ENCODE data around the gene SPOCK3.

SPOCK3 gene

DNA sequence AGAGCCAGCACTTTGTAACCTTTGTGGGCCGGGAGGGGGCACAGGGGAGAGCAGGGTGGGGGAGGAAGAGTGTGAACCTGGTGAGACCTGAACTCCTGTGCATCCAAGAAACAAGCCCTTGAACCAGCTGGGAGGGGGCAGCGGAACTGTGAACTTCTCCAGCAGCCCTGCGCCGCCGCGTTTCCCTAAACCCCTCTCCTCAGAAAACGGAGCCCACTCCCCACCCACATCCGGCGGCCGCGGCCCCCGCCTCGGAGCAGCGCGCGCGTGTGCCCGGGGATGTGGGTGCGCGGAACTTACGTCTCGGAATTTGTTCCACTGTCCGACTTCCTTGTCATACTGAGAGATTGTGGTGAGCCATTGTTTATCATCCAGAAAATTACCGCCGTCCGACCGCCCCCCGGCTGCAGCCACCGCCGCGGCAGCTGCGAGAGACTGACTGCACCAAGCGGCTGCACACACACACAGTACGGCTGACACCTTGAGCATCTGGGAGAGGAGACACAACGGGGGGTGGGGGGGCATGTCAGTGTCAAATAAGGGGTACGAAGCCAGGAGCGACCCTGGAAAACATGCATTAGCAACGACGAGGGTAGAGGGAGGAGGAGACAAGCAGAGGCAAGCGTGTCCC lies 494 bp downstream of the SPOCK3 start:
- Histone ChIP-seq H3K4me3 (peak overlapping the region; percentile 73), H3K36me3 (ENCODE audit: insufficient read depth, low read length) (no peaks in the 10 kb centered on the region), H3K27ac (no peak overlapping the region), H3K9ac (ENCODE audit: insufficient read length) (no peak overlapping the region), H3K9me3 (ENCODE audit: low read depth, low read length) (no peaks in the 10 kb centered on the region)
- DNase-seq (ENCODE audit: low read depth, low spot score): no peak
- TF ChIP-seq FOXP2 (optimal IDR thresholded peaks at IDR 0.05; ENCODE audit: control extremely low read depth, extremely low read length, insufficient read depth) (no peak), POLR2AphosphoS5 (IDR thresholded peaks at IDR 0.05; ENCODE audit: borderline replicate concordance, low read depth, low read length) (no peak), EZH2 (IDR thresholded peaks at IDR 0.05) (no peak)

DNA sequence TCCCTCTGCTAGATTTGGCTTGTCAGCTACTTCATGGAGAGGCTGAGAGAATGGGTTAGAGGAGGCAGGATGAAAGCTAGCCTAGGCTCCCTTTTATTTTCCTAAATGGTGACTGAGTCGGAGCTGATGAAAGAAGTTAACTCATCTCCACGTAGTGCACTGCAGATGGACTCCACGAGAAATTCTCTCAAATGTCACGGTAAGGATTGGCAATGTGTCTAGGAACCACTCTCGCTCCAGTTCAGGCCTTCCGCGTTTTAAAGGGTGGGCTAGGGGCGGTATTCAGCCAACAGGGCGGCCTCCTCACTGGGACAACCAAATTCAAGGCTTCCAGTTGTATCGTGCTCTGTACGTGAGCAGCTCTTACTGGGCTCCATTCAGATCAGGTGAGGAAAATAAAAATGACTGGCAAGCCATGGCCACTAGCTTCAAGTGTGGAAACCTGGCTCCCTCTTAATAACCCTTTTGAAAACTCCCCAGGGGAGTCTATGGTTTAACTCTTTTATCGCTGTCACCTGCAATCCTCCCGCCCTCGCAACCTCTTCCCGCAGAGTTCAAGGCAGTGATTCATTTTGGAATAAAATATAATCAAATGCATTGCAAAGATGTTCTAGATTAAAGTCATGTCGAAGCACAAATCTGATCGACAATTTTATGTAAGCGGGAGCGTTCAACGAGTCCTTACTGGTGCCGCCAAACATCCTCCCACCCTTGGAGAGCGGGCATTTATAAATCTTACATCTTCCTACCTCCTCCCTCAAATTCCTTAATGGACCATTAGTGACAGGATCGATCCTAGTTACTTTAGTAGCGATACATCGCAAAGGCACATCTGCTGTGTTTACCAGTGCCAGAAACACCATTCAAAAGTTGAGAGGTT lies 1.2 kb downstream of the SPOCK3 start:
- no peak for DNase-seq (ENCODE audit: low read depth, low spot score)
- TF ChIP-seq FOXP2 (optimal IDR thresholded peaks at IDR 0.05; ENCODE audit: control extremely low read depth, extremely low read length, insufficient read depth) (no peak), POLR2AphosphoS5 (IDR thresholded peaks at IDR 0.05; ENCODE audit: borderline replicate concordance, low read depth, low read length) (no peak), EZH2 (IDR thresholded peaks at IDR 0.05) (no peak)
- Histone ChIP-seq H3K9ac (ENCODE audit: insufficient read length) (no peak overlapping the region), H3K4me3 (peak overlapping the region; percentile 73), H3K9me3 (ENCODE audit: low read depth, low read length) (no peaks in the 10 kb centered on the region), H3K27ac (no peak overlapping the region), H3K36me3 (ENCODE audit: insufficient read depth, low read length) (no peaks in the 10 kb centered on the region)

DNA sequence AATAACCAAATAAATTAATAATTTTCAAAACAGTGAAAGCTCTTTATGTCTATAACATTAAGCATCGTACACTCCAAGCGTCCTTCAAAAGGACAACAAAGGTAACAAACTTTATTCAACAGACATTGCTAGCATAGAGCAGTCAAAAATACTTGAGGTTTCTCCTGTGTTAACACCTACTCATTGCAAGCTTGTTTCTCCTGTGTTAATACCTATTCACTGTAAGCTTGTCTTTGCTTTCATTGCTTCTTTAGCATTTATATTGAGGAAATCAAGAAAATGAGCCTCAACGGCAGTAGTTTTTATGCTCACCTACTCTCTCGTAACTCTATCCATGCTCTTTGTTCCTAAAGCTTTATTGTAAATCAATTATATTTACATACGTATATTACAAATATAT lies 3.5 kb downstream of the SPOCK3 start:
- DNase-seq (ENCODE audit: low read depth, low spot score): no peak
- Histone ChIP-seq H3K4me3 (no peak overlapping the region), H3K9ac (ENCODE audit: insufficient read length) (no peak overlapping the region), H3K27ac (no peak overlapping the region), H3K36me3 (ENCODE audit: insufficient read depth, low read length) (no peaks in the 10 kb centered on the region), H3K9me3 (ENCODE audit: low read depth, low read length) (no peaks in the 10 kb centered on the region)
- no peak for TF ChIP-seq FOXP2 (optimal IDR thresholded peaks at IDR 0.05; ENCODE audit: control extremely low read depth, extremely low read length, insufficient read depth)
- no peak for TF ChIP-seq POLR2AphosphoS5 (IDR thresholded peaks at IDR 0.05; ENCODE audit: borderline replicate concordance, low read depth, low read length)
- TF ChIP-seq EZH2 (IDR thresholded peaks at IDR 0.05): no peak

DNA sequence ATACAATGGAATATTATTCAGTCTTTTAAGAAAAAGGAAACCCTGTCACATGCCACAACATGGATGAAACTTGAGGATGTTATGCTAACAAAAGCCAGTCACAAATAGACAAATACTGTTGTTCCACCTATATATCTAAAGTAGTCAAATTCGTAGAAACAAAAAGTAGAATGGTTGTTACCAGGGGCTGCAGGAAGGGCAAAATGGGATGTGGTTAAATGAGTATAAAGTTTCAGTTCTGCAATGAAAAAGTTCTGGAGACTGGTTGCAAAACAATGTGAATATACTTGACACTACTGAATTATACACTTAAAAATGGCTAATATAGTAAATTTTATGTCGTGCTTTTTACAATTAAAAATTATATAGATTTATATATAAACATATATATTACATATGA lies 12.2 kb downstream of the SPOCK3 start:
- Histone ChIP-seq H3K27ac (no peak overlapping the region), H3K9ac (ENCODE audit: insufficient read length) (no peak overlapping the region), H3K36me3 (ENCODE audit: insufficient read depth, low read length) (no peaks in the 10 kb centered on the region), H3K9me3 (ENCODE audit: low read depth, low read length) (no peaks in the 10 kb centered on the region), H3K4me3 (no peak overlapping the region)
- DNase-seq (ENCODE audit: low read depth, low spot score): no peak
- TF ChIP-seq FOXP2 (optimal IDR thresholded peaks at IDR 0.05; ENCODE audit: control extremely low read depth, extremely low read length, insufficient read depth): no peak

DNA sequence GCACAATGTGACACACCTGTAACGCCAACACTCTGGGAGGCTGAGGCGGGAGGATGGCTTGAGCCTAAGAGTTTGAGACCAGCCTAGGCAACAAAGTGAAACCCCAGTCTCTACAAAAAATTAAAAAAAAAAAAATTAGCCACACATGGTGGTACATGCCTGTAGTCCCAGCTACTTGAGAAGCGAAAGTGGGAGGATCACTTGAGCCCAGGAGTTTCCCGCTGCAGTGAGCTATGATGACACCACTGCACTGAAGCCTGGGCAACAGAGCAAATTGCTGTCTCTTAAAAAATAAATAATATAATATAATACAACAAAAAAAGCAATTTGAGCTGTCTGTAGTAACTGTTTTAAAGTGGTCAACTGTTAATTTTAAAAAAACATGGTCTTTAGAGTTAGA lies 13.2 kb downstream of the SPOCK3 start:
- Histone ChIP-seq H3K9ac (ENCODE audit: insufficient read length) (no peak overlapping the region), H3K4me3 (no peak overlapping the region), H3K27ac (no peak overlapping the region), H3K9me3 (ENCODE audit: low read depth, low read length) (no peaks in the 10 kb centered on the region), H3K36me3 (ENCODE audit: insufficient read depth, low read length) (no peaks in the 10 kb centered on the region)
- TF ChIP-seq EZH2 (IDR thresholded peaks at IDR 0.05) (no peak), POLR2AphosphoS5 (IDR thresholded peaks at IDR 0.05; ENCODE audit: borderline replicate concordance, low read depth, low read length) (no peak), FOXP2 (optimal IDR thresholded peaks at IDR 0.05; ENCODE audit: control extremely low read depth, extremely low read length, insufficient read depth) (no peak)
- DNase-seq (ENCODE audit: low read depth, low spot score): no peak

DNA sequence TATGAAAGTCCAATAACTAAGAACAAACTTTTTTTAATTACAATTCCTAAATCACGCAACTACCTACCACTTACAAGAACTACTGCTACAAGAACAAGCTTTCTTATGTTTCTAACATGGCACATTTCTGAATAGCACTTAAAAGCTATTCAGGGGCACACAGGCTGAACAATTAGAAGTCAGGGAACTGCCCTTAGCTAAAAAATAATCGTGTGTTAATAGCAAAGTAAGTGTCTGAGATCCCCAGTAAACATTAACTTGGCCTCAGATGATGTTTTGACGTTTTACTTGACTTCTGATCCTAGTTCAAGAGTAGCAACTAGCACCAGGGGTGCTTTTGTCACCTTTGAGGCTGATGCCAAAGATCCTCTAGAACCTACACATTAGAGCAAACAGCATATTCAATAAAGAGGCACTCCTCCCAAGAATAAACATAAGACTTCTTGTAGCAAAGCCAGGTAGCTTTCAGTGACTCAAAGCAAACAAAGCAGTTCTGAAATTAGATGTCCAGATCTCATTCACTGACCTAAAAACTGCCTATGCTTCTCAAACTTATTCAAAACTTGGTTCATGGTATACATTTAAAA lies 16.2 kb downstream of the SPOCK3 start:
- no peak overlapping the region for H3K27ac ChIP-seq
- no peaks in the 10 kb centered on the region for H3K36me3 ChIP-seq (ENCODE audit: insufficient read depth, low read length)
- TF ChIP-seq EZH2 (IDR thresholded peaks at IDR 0.05): no peak
- TF ChIP-seq FOXP2 (optimal IDR thresholded peaks at IDR 0.05; ENCODE audit: control extremely low read depth, extremely low read length, insufficient read depth): no peak
- TF ChIP-seq POLR2AphosphoS5 (IDR thresholded peaks at IDR 0.05; ENCODE audit: borderline replicate concordance, low read depth, low read length): no peak
- no peak for DNase-seq (ENCODE audit: low read depth, low spot score)
- H3K4me3 ChIP-seq: no peak overlapping the region
- H3K9ac ChIP-seq (ENCODE audit: insufficient read length): no peak overlapping the region
- no peaks in the 10 kb centered on the region for H3K9me3 ChIP-seq (ENCODE audit: low read depth, low read length)

DNA sequence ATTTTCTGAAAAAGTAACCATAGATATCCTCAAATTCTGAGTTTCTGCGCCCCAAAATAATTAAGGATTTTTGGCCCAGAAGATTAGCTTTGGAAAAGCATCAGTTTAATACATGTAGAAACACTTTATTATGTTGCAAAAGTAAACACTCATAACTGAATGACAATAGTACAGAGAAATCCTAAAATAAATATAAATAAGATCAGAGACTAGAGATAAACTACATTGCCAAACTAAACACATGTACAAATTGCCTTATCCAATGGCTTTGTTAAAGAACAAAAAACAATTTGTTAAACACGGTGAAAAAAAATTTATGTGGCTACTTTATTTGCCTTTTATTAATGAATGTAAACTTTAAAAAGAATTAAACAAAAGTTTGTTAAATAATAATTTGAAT lies 17.5 kb downstream of the SPOCK3 start:
- H3K9ac ChIP-seq (ENCODE audit: insufficient read length): no peak overlapping the region
- H3K27ac ChIP-seq: no peak overlapping the region
- DNase-seq (ENCODE audit: low read depth, low spot score): no peak
- no peaks in the 10 kb centered on the region for H3K36me3 ChIP-seq (ENCODE audit: insufficient read depth, low read length)
- TF ChIP-seq FOXP2 (optimal IDR thresholded peaks at IDR 0.05; ENCODE audit: control extremely low read depth, extremely low read length, insufficient read depth) (no peak), EZH2 (IDR thresholded peaks at IDR 0.05) (no peak), POLR2AphosphoS5 (IDR thresholded peaks at IDR 0.05; ENCODE audit: borderline replicate concordance, low read depth, low read length) (no peak)
- no peaks in the 10 kb centered on the region for H3K9me3 ChIP-seq (ENCODE audit: low read depth, low read length)
- H3K4me3 ChIP-seq: no peak overlapping the region

DNA sequence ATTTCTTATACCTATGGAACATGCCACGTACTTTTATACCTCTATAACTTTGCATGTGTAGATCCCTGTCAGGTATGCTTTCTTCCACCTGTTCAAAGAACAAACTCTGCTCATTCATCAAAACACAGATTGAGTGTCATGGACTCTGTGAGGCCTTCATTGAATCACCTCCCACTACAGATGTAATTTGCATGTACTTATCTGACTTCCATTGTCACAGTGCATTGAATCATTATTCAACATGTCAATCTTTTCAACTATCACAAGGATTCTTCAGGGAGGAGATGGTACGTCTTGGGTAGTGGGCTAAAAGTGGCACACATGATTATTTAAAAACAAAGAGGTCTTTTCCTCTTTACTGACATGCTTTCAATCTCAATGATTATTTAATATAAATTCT lies 24.1 kb downstream of the SPOCK3 start:
- no peaks in the 10 kb centered on the region for H3K9me3 ChIP-seq (ENCODE audit: low read depth, low read length)
- no peak overlapping the region for H3K9ac ChIP-seq (ENCODE audit: insufficient read length)
- H3K36me3 ChIP-seq (ENCODE audit: insufficient read depth, low read length): no peaks in the 10 kb centered on the region
- TF ChIP-seq EZH2 (IDR thresholded peaks at IDR 0.05): no peak
- TF ChIP-seq POLR2AphosphoS5 (IDR thresholded peaks at IDR 0.05; ENCODE audit: borderline replicate concordance, low read depth, low read length): no peak
- no peak for TF ChIP-seq FOXP2 (optimal IDR thresholded peaks at IDR 0.05; ENCODE audit: control extremely low read depth, extremely low read length, insufficient read depth)
- H3K4me3 ChIP-seq: no peak overlapping the region
- no peak overlapping the region for H3K27ac ChIP-seq
- no peak for DNase-seq (ENCODE audit: low read depth, low spot score)
